ENCODE results near the gene MET.

MET gene

GRCh38 chr7:116786791-116787443 lies 114.9 kb downstream of the MET start:
- DNase-seq = no peak

DNA sequence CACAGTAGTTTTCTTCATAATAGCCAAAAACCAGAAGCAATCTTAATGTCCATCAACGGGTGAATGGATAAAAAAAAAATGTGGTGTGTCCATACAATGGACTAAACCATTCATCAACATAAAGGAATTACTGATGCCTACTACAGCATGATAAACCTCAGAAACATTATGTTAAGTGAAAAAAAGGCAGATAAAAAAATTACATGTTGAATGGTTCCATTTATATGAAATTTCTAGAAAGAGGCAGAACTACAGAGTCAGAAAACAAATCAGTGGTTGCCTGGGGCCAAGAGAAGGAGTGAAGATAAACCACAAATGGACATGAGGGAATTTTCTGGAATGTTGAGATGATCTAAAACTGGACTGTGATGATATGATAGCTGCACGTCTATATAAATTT lies 115.9 kb downstream of the MET start:
- DNase-seq = no peak

DNA sequence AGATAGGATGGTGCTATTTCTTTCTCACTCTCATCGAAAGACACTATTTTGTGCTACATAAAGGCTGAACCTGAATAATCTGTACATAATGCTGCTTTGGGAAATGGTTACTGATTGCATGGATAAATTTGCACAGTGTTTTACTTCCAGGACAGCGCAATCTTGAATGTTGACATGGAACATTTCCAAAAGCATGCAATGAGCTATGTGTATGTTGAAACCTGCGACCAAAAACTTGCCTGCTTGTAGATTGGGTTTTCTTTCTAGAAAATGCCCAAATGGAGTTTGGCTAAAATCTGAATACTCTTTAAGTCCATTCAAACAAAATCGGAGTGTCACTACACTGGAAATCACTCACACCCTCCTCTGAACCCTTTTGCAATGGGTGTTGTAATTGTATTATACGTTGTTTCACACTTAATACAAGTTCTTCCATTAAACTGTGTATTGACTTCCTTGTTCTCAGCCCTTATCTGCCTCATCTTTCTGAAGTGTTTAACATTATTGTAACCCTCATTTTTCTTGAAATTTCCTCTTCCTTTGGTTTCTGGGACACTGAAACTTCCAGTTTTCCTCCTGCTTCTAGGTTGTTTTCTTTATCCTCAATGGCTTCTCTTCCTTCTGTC lies 116.7 kb downstream of the MET start:
- no peak for DNase-seq

DNA sequence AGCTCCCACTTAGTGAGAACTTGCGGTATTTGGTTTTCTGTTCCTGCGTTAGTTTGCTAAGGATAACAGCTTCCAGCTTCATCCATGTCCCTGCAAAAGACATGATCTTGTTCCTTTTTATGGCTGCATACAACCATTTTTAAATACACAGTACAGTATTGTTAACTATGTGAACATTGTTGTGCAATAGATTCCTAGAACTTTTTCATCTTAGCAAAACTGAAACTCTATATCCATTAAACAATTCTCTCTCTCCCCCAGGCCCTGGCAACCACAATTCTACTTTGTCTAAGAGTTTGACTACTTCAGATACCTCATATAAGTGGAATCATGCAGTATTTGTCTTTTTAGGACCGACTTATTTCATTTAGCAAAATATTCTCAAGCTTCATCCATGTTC lies 118.0 kb downstream of the MET start:
- DNase-seq = no peak

DNA sequence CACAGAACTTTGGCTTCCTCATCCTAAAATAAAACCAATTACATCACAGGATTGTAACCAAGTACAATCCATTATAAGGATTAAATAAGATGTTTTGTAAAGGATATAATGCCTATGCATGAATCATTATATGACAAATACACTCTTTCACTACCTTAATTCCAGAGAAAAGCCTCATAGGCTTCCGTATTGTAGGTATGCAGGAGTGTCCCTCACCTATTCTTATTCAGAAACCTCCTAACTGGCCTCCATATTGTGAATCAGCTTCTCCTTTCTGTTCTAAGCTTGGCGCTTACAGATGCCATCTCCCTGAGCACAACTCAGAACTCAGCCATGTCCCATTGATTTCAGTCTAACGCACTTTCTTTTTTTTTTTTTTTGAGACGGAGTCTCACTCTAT lies 120.8 kb downstream of the MET start:
- no peak for DNase-seq

DNA sequence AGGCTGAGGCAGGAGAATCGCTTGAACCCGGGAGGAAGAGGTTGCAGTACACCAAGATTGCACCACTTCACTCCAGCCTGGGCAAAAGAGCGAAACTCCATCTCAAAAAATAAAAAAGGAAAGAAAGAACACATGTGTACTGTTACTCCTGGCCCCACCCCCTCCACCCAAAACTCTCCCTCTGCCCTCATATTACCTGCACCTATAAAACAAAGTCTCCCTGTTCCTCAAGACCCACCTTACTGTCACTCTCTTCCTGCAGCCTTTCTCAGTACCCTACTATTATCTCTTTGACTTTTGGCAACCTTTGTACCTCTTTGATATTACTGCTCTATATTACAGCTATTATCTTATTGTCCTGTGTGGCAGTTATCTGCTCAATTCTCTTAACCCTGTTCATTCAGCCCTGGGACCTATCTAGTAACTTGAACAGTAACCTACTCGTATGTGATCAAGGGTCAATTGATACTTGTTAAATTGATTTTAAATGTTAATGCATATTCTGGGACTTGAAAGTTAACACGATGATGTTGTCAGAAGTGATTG lies 121.9 kb downstream of the MET start:
- no peak for DNase-seq

GRCh38 chr7:116796471-116796870 lies 124.5 kb downstream of the MET start:
- no peak for DNase-seq

DNA sequence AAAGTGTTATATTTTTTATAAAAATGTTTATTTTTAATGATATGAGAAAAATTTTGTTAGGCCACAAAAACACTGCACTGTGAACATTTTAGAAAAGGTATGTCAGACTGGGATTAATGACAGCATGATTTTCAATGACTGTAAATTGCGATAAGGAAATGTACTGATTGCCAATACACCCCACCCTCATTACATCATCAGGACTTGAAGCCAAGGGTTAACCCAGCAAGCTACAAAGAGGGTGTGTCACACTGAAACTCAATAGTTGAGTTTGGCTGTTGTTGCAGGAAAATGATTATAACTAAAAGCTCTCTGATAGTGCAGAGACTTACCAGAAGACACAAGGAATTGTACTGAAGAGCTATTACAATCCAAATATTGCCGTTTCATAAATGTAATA lies 125.6 kb downstream of the MET start:
- DNase-seq = no peak

- DNase-seq = no peak
These were observed 126.2 kb downstream of the MET start for GRCh38 chr7:116798232-116798631.

DNA sequence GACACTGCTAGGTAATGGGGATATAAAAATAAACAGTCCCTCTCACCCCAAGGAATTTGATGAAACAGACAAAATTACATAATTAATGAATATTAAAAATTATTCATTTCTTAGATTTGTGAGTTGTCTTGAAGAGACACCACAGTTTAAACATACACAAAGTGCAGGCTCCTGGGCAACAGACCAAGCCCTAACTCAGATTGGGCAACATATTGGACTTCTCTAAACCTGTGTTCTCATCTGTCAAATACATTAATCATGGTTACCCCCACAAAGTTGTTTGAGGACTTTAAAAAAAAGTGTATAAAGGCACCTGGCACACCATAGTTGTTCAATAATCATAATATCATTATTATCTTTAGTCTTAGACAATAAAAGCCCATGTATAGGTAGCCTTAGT lies 127.9 kb downstream of the MET start:
- no peak for DNase-seq

DNA sequence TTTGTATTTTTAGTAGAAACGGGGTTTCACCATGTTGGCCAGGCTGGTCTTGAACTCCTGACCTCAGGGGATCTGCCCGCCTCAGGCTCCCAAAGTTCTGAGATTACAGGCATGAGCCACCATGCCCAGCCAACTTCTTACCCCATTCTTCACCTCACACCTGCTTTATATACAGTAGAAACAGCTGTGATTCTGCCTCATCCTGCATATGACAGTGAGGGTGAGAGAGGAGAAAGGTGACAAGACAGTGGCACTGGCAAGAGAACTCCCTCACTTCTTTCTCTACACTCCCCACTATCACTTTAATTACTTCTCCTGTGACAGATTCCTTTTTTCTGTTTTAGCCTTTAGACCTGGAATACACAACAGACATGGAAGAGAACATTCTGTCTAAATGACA lies 128.6 kb downstream of the MET start:
- DNase-seq = no peak

DNA sequence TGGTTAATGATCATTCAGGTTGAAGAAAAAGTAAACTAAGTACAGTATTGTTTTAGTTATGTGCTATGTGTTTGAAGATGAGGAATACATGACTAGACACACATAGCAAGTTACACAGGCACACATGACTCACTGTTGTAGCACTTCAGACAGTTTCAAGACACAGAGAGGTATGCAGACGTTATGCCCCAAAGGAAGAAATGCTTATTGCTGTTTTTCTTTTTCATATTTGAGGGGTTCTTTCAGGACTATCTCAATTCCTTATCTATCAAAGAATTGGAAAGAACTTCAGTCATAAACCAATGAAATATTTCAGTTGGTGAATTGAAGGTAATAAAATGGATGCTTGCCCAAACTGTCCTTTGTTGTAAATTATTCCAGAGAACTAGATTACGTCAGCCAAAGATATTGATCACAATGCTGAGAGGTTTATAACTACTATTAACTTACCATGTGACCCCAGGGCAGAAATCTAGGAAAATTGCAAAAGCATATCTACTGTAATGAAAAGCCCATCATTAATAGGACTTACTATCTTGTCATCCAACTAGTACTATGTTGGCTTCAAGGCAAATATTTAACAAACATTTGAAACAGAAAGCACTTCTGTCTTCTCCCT lies 129.2 kb downstream of the MET start:
- DNase-seq = no peak

DNA sequence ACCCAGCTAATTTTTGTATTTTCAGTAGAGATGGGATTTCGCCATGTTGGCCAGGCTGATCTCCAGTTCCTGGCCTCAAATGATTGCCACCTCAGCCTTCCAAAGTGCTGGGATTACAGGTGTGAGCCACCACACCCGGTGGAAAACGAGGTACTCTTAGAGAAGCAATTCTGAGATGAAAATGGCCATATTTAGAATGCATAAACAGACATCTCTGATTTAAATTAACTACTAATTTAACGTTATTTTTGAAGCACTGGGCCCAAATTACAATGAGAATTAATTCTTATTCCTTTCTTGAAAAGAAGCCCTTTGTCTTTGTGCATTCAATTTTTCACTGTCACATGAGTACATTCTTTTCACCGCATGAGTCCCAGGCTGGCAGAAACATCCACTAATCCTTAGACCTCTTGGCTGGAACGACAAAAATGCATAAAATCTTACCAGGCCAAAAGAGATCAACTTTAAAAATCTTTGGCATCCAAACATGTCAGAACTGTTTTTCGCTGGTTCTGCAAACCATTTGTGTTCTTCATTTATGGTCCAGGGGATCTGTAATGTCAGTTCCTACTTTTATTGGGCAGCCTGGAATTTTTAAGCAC lies 130.2 kb downstream of the MET start:
- no peak for DNase-seq

- DNase-seq = no peak
These were observed 130.8 kb downstream of the MET start for GRCh38 chr7:116802746-116803152.

- DNase-seq = no peak
These were observed 132.5 kb downstream of the MET start for GRCh38 chr7:116804471-116804870.

DNA sequence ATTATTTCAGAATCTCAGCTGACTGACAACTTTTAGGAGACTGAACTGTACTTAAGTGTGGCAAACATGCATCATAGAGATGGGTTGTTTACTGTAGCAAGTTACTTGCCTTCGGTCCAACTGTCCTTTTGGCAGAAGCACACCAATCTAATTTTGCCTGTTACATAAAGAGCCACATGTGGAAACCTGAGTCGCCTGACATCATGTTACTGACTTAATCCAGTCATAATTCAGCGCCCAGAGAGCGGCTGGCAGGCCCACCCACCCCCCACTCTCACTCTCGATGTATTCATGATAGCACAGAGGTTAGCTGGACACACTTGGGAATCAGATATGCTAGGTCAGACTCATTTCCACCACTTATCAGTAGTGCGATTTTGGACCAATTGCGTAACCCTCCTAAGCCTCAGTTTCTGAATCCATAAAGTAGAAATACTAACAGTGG lies 133.1 kb downstream of the MET start:
- no peak for DNase-seq

- DNase-seq = no peak
These were observed 134.3 kb downstream of the MET start for GRCh38 chr7:116806046-116806944.

DNA sequence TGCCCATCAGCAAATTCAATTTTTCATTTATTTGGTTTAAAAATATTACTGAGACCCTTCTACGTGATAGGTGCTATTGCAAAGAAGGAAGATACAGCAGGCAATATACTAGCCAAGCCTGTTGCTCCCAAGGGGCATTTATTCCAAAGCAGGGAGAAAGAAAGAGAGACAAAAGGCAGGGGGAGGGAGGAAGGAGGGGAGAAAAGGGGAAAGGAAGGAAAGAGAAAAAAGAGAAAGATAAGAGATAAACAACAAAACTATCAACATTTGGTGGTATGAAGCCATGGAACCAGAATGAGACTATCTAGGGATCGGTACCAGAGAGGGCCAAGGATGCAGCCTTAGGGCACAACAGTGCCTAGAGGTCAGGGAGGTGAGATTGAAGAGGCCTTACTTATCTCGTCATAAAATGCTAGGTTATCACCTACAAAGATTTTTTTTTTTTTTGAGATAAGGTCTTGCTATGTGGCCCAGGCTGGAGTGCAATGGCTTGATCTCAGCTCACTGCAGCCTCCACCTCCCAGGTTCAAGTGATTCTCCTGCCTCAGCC lies 135.1 kb downstream of the MET start:
- no peak for DNase-seq

GRCh38 chr7:116809636-116810266 lies 137.8 kb downstream of the MET start:
- DNase-seq = peak; percentile 5

- DNase-seq = no peak
These were observed 138.5 kb downstream of the MET start for GRCh38 chr7:116810267-116811116.

DNA sequence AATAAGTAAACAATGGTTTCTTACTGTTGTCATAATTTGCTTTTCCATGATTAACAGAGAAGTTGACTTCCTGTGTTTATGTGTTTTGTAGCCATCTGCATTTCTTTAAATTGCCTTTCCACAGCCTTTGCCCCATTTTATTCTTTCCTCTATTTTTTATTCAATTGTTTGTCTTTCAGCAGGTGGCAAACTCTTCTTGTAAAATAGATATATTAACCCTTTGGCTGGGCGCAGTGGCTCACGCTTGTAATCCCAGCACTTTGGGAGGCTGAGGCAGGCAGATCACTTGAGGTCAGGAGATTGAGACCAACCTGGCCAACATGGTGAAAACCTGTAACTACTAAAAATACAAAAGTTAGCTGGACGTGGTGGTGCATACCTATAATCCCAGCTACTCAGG lies 139.8 kb downstream of the MET start:
- DNase-seq = no peak

Data from CD4-positive, alpha-beta T cell treated with Interleukin-17A for 4 hours (primary cell).